Astrocyte of the cerebellum (primary cell): ENCODE data around the gene SYCP2L.
A peak's percentile ranks its signal among the peaks of the same experiment; 100 is the strongest.
"Not testable (repeated sequence)": the region's sequence is repeated elsewhere in the genome, so short reads cannot be mapped to it uniquely, and the experiment has no call there.

Experiments
- DNase-seq: peaks from one replicate; pipeline ENCODE4 v3.0.0-alpha.2; 2011; ENCODE audit warnings: low read depth
- H3K4me3 ChIP-seq: 2 replicates; pipeline ENCODE4 v1.5.1; 2011; ENCODE audit warnings: mild to moderate bottlenecking, low read depth, low read length, moderate library complexity
- CTCF ChIP-seq: IDR thresholded peaks from 2 replicates; pipeline ENCODE4 v1.5.1; 2012; ENCODE audit warnings: low read length, low read depth, moderate library complexity, mild to moderate bottlenecking; ENCODE audit errors: missing control alignments
- in situ Hi-C: cut with HindIII; loops from 2 replicates; pipeline ENCODE4 v1.10.0; 2017; ENCODE audit warnings: low sequenced_read_pairs

The SYCP2L gene

GRCh38 chr6:10877871-10878270 is 9.0 kb upstream of the SYCP2L start:
- in situ Hi-C loops = no loop called here
- H3K4me3 ChIP-seq = no peak overlapping the region
- no peak for DNase-seq
- no peak for TF ChIP-seq CTCF

GRCh38 chr6:10880366-10880765 is 6.5 kb upstream of the SYCP2L start:
- in situ Hi-C loops = no loop called here
- no peak overlapping the region for H3K4me3 ChIP-seq
- no peak for TF ChIP-seq CTCF
- no peak for DNase-seq

GRCh38 chr6:10882253-10882630 is 4.6 kb upstream of the SYCP2L start:
- in situ Hi-C loops, H3K4me3 ChIP-seq, DNase-seq: not testable (repeated sequence)

- no peak for TF ChIP-seq CTCF
- no peak overlapping the region for H3K4me3 ChIP-seq
- in situ Hi-C loops = no loop called here
- DNase-seq = no peak
Observed at GRCh38 chr6:10882657-10883171, 4.1 kb upstream of the SYCP2L start.

GRCh38 chr6:10883312-10884244 is 3.3 kb upstream of the SYCP2L start:
- no peak overlapping the region for H3K4me3 ChIP-seq
- in situ Hi-C loops = no loop called here
- DNase-seq = no peak
- no peak for TF ChIP-seq CTCF

- H3K4me3 ChIP-seq = no peak overlapping the region
- DNase-seq = no peak
- in situ Hi-C loops = no loop called here
- TF ChIP-seq CTCF = no peak
Observed at GRCh38 chr6:10884245-10884972, 2.4 kb upstream of the SYCP2L start.

- DNase-seq, in situ Hi-C loops: not testable (repeated sequence)
- H3K4me3 ChIP-seq = peak overlapping the region; percentile 45
Observed at GRCh38 chr6:10886365-10886690, 524 bp upstream of the SYCP2L start.
